GM12892 (cell line): ENCODE measurements around the gene LHFPL3.

Experiments used
- POLR2A ChIP-seq: IDR thresholded peaks from 2 replicates; pipeline ENCODE4 v1.6.1; 2011; ENCODE audit warnings: low read depth, low read length, control low read depth
- POLR2AphosphoS5 ChIP-seq: IDR thresholded peaks from 2 replicates; pipeline ENCODE4 v1.6.1; 2011; ENCODE audit warnings: low read depth, low read length, control low read depth
- TAF1 ChIP-seq: IDR thresholded peaks from 2 replicates; pipeline ENCODE4 v1.6.1; 2011; ENCODE audit warnings: low read depth, mild to moderate bottlenecking, control low read depth, low read length, borderline replicate concordance

GRCh38 chr7:104444017-104444416 lies 115.6 kb downstream of the LHFPL3 start:
- TF ChIP-seq POLR2A (no peak), POLR2AphosphoS5 (no peak), TAF1 (no peak)
